Gastroesophageal sphincter (tissue), 3 donors: ENCODE measurements around the gene LRRC66.

Experiments
- CTCF ChIP-seq, 4 experiments: fragments of 200-600 bp in 2 of 4; fragments of 450-650 bp in 2 of 4; sonication (generic) in 1 of 4; IDR thresholded peaks; one replicate each; pipeline ENCODE4 v1.5.1; 2017 to 2019; ENCODE audit warnings: antibody characterized with exemption in 4 of 4, mild to moderate bottlenecking in 2 of 4, moderate library complexity in 2 of 4
- POLR2A ChIP-seq, 2 donors: fragments of 450-650 bp; IDR thresholded peaks; one replicate each; pipeline ENCODE4 v1.6.1; 2017; ENCODE audit warnings: antibody characterized with exemption in 2 of 2, mild to moderate bottlenecking in 2 of 2, moderate library complexity in 1 of 2

DNA sequence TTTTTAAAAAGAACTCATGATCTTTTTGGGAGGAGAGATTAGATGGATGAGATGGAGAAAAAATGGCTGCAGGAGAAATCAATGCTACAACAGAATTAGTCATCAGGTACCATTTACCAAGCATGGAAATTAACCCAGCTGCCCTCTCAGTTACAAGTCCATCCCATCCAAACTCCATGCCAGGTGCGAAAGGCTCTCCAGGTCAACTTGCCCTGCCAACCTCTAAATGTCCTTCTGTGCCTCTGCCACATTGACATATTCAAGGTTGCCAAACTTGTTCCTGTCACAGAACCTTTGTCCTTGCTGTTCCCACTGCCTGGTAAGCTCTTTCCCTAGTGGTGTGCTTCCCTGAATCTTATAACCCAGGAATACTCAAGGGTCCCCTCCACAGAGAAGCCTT is 38.1 kb upstream of the LRRC66 start:
- TF ChIP-seq CTCF (IDR thresholded peaks at IDR 0.05) (no peak), POLR2A (IDR thresholded peaks at IDR 0.05) (no peak)
